Calu3 (cell line): ENCODE results near the gene ABHD18. TPM values are rescaled to one million over a fixed set of nuclear protein-coding genes. Genes with fewer than 3 reads are reported as not detected.
"Not testable (repeated sequence)": the region's sequence is repeated elsewhere in the genome, so short reads cannot be mapped to it uniquely, and the experiment has no call there.

Experiments used
- BruUV-seq: library from RNA; stranded (reverse); fragments of 400-500 nt; replicated peaks from 2 replicates; lab custom pipeline; 2021; lab: Mats Ljungman, UMichigan
- CTCF ChIA-PET: fragments of 300-600 bp; sonication (Branson Sonifier 250); formaldehyde crosslinking; loops from one replicate; lab custom pipeline; 2022; ENCODE audit warnings: antibody characterized with exemption; lab: Charles Lee
- DNase-seq: peaks from one replicate; pipeline ENCODE4 v3.0.0; 2022
- H3K27ac Mint-ChIP-seq: one replicate; pipeline ENCODE4 v1.8.0; 2022; ENCODE audit warnings: mixed read lengths; ENCODE audit not compliant: unreplicated experiment
- H3K27me3 Mint-ChIP-seq: one replicate; pipeline ENCODE4 v1.8.0; 2022; ENCODE audit warnings: mixed read lengths; ENCODE audit not compliant: unreplicated experiment
- H3K36me3 Mint-ChIP-seq: one replicate; pipeline ENCODE4 v1.8.0; 2022; ENCODE audit warnings: mild to moderate bottlenecking, moderate library complexity, mixed read lengths; ENCODE audit not compliant: insufficient read depth, unreplicated experiment
- H3K4me1 Mint-ChIP-seq: one replicate; pipeline ENCODE4 v1.8.0; 2022; ENCODE audit warnings: mild to moderate bottlenecking, low read depth, mixed read lengths; ENCODE audit not compliant: unreplicated experiment
- H3K4me3 Mint-ChIP-seq: one replicate; pipeline ENCODE4 v1.8.0; 2022; ENCODE audit warnings: mild to moderate bottlenecking, low read depth, moderate library complexity, mixed read lengths; ENCODE audit not compliant: unreplicated experiment
- H3K9me3 Mint-ChIP-seq: one replicate; pipeline ENCODE4 v1.8.0; 2022; ENCODE audit warnings: low read depth, mixed read lengths; ENCODE audit not compliant: unreplicated experiment
- intact Hi-C: fragments of 100-400 bp; cut with micrococcal nuclease; formaldehyde crosslinking; loops from one replicate; pipeline ENCODE4 v1.10.0; 2022; ENCODE audit not compliant: unreplicated experiment
- total RNA-seq: library from RNA; stranded (reverse); gene quantifications from 2 replicates; pipeline ENCODE4 v1.2.3, GENCODE V29; 2022
- TF ChIP-seq, protein P1 (sequence below): fragments of 200-600 bp; IDR thresholded peaks from one replicate; pipeline ENCODE4 v1.8.0; 2022; ENCODE audit warnings: antibody characterized with exemption; ENCODE audit not compliant: unreplicated experiment

ABHD18 gene
- total RNA-seq, 1 experiment from 2014 or later = 7.3 TPM

DNA sequence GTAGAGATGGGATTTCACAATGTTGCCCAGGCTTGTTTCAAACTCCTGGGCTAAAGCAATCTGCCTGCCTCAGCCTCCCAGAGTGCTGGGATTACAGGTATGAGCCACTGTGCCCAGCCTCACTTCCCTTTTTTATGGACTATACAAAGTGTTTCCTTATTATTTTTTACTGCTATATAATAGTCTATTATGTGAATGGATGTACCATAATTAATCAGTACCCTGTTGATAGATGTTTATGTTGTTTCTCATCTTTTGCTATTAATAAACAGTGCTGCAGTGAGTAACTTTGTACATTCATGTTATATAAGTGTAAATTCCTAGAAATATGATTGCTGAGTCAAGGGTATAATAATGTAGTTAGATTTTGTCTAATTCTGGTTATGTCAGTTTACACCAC, 60.1 kb downstream of the ABHD18 start:
- TF ChIP-seq, protein P1, sequence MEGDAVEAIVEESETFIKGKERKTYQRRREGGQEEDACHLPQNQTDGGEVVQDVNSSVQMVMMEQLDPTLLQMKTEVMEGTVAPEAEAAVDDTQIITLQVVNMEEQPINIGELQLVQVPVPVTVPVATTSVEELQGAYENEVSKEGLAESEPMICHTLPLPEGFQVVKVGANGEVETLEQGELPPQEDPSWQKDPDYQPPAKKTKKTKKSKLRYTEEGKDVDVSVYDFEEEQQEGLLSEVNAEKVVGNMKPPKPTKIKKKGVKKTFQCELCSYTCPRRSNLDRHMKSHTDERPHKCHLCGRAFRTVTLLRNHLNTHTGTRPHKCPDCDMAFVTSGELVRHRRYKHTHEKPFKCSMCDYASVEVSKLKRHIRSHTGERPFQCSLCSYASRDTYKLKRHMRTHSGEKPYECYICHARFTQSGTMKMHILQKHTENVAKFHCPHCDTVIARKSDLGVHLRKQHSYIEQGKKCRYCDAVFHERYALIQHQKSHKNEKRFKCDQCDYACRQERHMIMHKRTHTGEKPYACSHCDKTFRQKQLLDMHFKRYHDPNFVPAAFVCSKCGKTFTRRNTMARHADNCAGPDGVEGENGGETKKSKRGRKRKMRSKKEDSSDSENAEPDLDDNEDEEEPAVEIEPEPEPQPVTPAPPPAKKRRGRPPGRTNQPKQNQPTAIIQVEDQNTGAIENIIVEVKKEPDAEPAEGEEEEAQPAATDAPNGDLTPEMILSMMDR = no peak
- Mint-ChIP-seq H3K4me1 (no peaks in the 10 kb centered on the region), H3K27ac (no peak overlapping the region), H3K36me3 (peaks cover 4% of the 10 kb centered on the region), H3K4me3 (no peak overlapping the region), H3K27me3 (no peaks in the 10 kb centered on the region), H3K9me3 (no peaks in the 10 kb centered on the region)
- intact Hi-C loops = no loop called here
- no peak for DNase-seq
- no TSS peak for BruUV-seq
- CTCF ChIA-PET = no interaction called here

DNA sequence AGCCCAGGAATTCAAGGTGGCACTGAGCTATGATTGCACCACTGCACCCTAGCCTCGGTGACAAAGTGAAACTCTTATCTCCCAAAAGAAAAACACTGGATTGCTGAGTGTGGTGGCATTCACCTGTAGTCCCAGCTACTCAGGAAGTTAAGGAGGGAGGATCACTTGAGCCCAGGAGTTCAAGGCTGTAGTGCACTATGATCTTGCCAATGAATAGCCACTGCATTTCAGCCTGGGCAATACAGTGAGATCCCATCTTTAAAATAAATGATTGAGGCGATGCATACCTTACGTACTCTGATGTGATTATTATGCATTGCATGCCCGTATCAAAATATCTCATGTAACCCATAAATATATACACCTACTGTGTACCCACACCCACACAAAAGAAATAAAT, 64.7 kb downstream of the ABHD18 start:
- Mint-ChIP-seq H3K27me3 (no peaks in the 10 kb centered on the region), H3K4me3 (no peak overlapping the region), H3K9me3 (no peaks in the 10 kb centered on the region), H3K36me3 (peaks cover 4% of the 10 kb centered on the region), H3K27ac (no peak overlapping the region), H3K4me1 (no peaks in the 10 kb centered on the region)
- BruUV-seq = no TSS peak
- DNase-seq = no peak
- TF ChIP-seq, protein P1 = no peak
- intact Hi-C loops = no loop called here
- CTCF ChIA-PET = interaction anchor here (0.5 kb wide), 1 partner anchor 59 kb away, joined by 4 read pairs; no protein-coding TSS in a partner anchor

DNA sequence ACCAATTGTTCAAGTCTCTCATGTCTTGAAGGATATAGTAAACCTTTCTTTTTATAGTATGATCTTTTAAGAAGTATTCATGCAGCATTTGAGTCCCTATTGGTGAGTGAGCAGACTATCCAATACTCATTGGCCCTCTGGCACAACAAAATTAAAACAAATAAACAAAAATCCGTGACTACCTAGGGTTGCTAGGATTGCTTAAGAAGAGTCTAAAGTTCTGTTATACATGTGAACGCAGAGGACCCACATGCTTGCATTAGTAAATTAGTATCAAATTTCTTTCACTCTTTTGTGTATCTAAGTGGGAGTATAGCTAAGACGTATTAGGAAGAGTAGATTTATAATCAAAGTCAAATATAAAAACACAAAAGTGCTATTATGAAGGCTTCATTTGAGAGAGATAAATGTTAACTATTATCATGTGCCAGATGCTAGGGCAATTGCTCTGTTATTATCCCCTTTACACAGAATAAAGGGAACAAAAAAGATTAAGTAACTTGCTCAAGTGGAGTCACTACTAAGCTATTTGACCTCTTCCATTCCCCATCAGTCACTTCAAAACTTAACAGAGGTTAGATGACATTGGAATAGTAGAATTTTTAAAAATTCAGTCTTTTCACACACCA, 66.7 kb downstream of the ABHD18 start:
- intact Hi-C loops = no loop called here
- Mint-ChIP-seq H3K4me3 (no peak overlapping the region), H3K36me3 (peaks cover 4% of the 10 kb centered on the region), H3K27ac (no peak overlapping the region), H3K27me3 (no peaks in the 10 kb centered on the region), H3K4me1 (no peaks in the 10 kb centered on the region), H3K9me3 (no peaks in the 10 kb centered on the region)
- CTCF ChIA-PET = interaction anchor here (0.6 kb wide), 1 partner anchor 24 kb away, joined by 5 read pairs; no protein-coding TSS in a partner anchor
- TF ChIP-seq, protein P1 = no peak
- no peak for DNase-seq
- BruUV-seq = no TSS peak

DNA sequence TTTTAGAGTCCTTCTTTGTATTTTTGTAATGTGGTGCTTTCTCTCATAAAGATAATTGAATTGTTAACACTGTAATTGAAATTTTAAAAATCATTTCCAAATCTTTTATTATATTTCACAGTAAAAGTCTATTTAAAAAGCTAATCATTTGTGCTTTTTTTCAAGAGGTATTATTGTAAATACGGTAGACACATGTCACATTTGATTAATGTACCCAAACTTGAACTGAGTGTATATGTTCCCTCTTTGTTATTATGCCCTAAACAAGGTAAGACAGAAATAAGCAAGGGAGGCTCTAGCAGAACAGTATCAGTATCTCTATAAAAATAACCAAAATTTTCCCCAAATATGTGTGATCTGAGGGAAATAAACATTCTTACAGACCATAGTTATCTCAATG, 74.4 kb downstream of the ABHD18 start:
- Mint-ChIP-seq H3K4me1 (no peaks in the 10 kb centered on the region), H3K36me3 (no peaks in the 10 kb centered on the region), H3K27me3 (no peaks in the 10 kb centered on the region), H3K9me3 (no peaks in the 10 kb centered on the region), H3K4me3 (no peak overlapping the region), H3K27ac (no peak overlapping the region)
- no peak for DNase-seq
- no TSS peak for BruUV-seq
- TF ChIP-seq, protein P1 = no peak
- CTCF ChIA-PET = interaction anchor here (0.6 kb wide), 1 partner anchor 453 kb away, joined by 4 read pairs; no protein-coding TSS in a partner anchor
- intact Hi-C loops = no loop called here

DNA sequence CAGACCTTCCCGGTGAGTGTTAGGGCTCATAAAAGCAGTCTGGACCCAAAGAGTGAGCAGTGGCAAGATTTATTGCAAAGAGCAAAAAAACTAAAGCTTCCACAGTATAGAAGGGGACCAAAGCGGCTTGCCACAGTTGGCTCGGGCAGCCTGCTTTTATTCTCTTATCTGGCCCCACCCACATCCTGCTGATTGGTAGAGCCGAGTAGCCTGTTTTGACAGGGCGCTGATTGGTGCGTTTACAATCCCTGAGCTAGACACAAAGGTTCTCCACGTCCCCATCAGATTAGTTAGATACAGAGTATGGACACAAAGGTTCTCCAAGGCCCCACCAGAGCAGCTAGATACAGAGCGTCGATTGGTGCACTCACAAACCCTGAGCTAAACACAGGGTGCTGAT, 81.8 kb downstream of the ABHD18 start:
- H3K4me1 Mint-ChIP-seq, intact Hi-C loops, CTCF ChIA-PET, H3K9me3 Mint-ChIP-seq, H3K27me3 Mint-ChIP-seq, BruUV-seq, DNase-seq, H3K4me3 Mint-ChIP-seq, H3K27ac Mint-ChIP-seq, H3K36me3 Mint-ChIP-seq: not testable (repeated sequence)

DNA sequence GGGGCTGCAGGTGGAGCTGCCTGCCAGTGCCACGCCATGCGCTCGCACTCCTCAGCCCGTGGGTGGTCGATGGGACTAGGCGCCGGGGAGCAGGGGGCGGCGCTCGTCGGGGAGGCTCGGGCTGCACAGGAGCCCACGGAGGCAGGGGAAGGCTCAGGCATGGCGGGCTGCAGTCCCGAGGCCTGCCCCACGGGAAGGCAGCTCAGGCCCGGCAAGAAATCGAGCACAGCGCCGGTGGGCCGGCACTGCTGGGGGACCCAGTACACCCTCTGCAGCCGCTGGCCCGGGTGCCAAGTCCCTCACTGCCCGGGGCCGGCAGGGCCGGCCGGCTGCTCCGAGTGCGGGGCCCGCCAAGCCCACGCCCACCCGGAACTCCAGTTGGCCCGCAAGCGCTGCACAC, 82.3 kb downstream of the ABHD18 start:
- DNase-seq, CTCF ChIA-PET, H3K27ac Mint-ChIP-seq, H3K9me3 Mint-ChIP-seq, BruUV-seq, intact Hi-C loops, H3K36me3 Mint-ChIP-seq, H3K4me1 Mint-ChIP-seq, H3K4me3 Mint-ChIP-seq, H3K27me3 Mint-ChIP-seq: not testable (repeated sequence)

DNA sequence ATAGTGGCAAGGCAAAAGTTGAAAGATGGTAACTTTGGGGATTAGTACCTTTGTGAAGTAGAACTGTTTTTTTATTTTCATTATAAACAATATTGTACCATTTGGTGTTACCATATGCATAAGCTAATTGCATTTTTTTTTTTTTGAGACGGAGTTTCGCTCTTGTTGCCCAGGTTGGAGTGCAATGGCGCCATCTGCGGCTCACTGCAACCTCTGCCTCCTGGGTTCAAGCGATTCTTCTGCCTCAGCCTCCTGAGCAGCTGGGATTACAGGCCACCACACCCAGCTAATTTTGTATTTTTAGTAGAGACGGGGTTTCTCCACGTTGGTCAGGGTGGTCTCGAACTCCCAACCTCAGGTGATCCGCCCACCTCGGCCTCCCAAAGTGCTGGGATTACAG, 86.0 kb downstream of the ABHD18 start:
- H3K4me1 Mint-ChIP-seq, H3K36me3 Mint-ChIP-seq, H3K27me3 Mint-ChIP-seq, H3K27ac Mint-ChIP-seq, DNase-seq, H3K4me3 Mint-ChIP-seq, intact Hi-C loops, H3K9me3 Mint-ChIP-seq, BruUV-seq: not testable (repeated sequence)
- CTCF ChIA-PET = interaction anchor here (0.7 kb wide), 2 partner anchors 9 to 668 kb away, joined by 3 to 4 read pairs; no protein-coding TSS in a partner anchor
